Vagina (tissue), 2 donors: ENCODE measurements around the gene UBE2O. TPM values are rescaled to one million over a fixed set of nuclear protein-coding genes. Genes with fewer than 3 reads are reported as not detected.

Experiments
- DNase-seq, 2 donors: peaks; one replicate each; pipeline ENCODE4 v3.0.0-alpha.2; 2017; ENCODE audit errors: extremely low spot score in 2 of 2
- H3K27ac ChIP-seq: fragments of 200-600 bp; sonication (generic); one replicate; pipeline ENCODE4 v1.5.1; 2019
- H3K27me3 ChIP-seq: fragments of 200-600 bp; sonication (generic); one replicate; pipeline ENCODE4 v1.5.1; 2019
- H3K36me3 ChIP-seq, 2 donors: fragments of 200-600 bp; sonication (generic); one replicate each; pipeline ENCODE4 v1.5.1; 2017 to 2019
- H3K4me1 ChIP-seq: fragments of 200-600 bp; sonication (generic); one replicate; pipeline ENCODE4 v1.5.1; 2019
- H3K4me3 ChIP-seq, 2 donors: fragments of 200-600 bp; sonication (generic); 1 replicate in 1 of 2; 2 replicates in 1 of 2; pipeline ENCODE4 v1.5.1; 2016 to 2019
- H3K9me3 ChIP-seq: fragments of 200-600 bp; sonication (generic); one replicate; pipeline ENCODE4 v1.5.1; 2019
- CTCF ChIP-seq, 3 experiments: fragments of 450-650 bp in 2 of 3; fragments of 200-600 bp in 1 of 3; sonication (generic) in 1 of 3; IDR thresholded peaks; one replicate each; pipeline ENCODE4 v1.5.1; 2017 to 2019; ENCODE audit warnings: antibody characterized with exemption in 3 of 3, mild to moderate bottlenecking in 2 of 3, moderate library complexity in 2 of 3
- POLR2A ChIP-seq, 2 donors: fragments of 450-650 bp; IDR thresholded peaks; one replicate each; pipeline ENCODE4 v1.6.1; 2017; ENCODE audit warnings: antibody characterized with exemption in 2 of 2, mild to moderate bottlenecking in 2 of 2, moderate library complexity in 2 of 2
- POLR2AphosphoS5 ChIP-seq, 2 donors: sonication (generic); formaldehyde crosslinking; IDR thresholded peaks; one replicate each; pipeline ENCODE4 v1.9.0; 2017; ENCODE audit warnings: antibody characterized with exemption in 2 of 2, mild to moderate bottlenecking in 2 of 2, low read depth in 1 of 2; ENCODE audit not compliant: insufficient read depth in 1 of 2
- intact Hi-C: fragments of 100-400 bp; cut with DNase I; formaldehyde crosslinking; loops from one replicate; pipeline ENCODE4 v1.15.1; 2023
- total RNA-seq: library from RNA; depleted of rRNA; stranded (reverse); fragments of >200 nt; gene quantifications from one replicate; pipeline ENCODE4 v1.2.3, GENCODE V29; 2016

UBE2O gene
- total RNA-seq, 1 donor from 2014 or later = 29.7 TPM

GRCh38 chr17:76382351-76382802 lies 70.6 kb downstream of the UBE2O start:
- H3K27ac ChIP-seq = peak overlapping the region; percentile 84
- no peak for DNase-seq
- no peak for TF ChIP-seq POLR2AphosphoS5 (IDR thresholded peaks at IDR 0.05; ENCODE audit: insufficient read depth in 1 of 2, low read depth in 1 of 2)
- TF ChIP-seq CTCF (IDR thresholded peaks at IDR 0.05) = no peak
- TF ChIP-seq POLR2A (IDR thresholded peaks at IDR 0.05) = no peak
- H3K27me3 ChIP-seq = no peaks in the 10 kb centered on the region
- H3K4me3 ChIP-seq = peak overlapping the region; percentile 63 to 69
- intact Hi-C loops = no loop called here
- no peaks in the 10 kb centered on the region for H3K36me3 ChIP-seq
- H3K9me3 ChIP-seq = no peaks in the 10 kb centered on the region
- peaks cover 47% of the 10 kb centered on the region for H3K4me1 ChIP-seq

- intact Hi-C loops = no loop called here
- peaks cover 52% of the 10 kb centered on the region for H3K4me1 ChIP-seq
- H3K36me3 ChIP-seq = no peaks in the 10 kb centered on the region
- no peak for DNase-seq
- TF ChIP-seq CTCF (IDR thresholded peaks at IDR 0.05) = no peak
- TF ChIP-seq POLR2A (IDR thresholded peaks at IDR 0.05) = no peak
- TF ChIP-seq POLR2AphosphoS5 (IDR thresholded peaks at IDR 0.05; ENCODE audit: insufficient read depth in 1 of 2, low read depth in 1 of 2) = no peak
- no peaks in the 10 kb centered on the region for H3K9me3 ChIP-seq
- no peaks in the 10 kb centered on the region for H3K27me3 ChIP-seq
- H3K27ac ChIP-seq = peak overlapping the region; percentile 84
- H3K4me3 ChIP-seq = peak overlapping the region; percentile 63 to 69
Measured at GRCh38 chr17:76381633-76382350, 71.2 kb downstream of the UBE2O start.

GRCh38 chr17:76379646-76380376 lies 73.1 kb downstream of the UBE2O start:
- Histone ChIP-seq H3K9me3 (no peaks in the 10 kb centered on the region), H3K27ac (no peak overlapping the region), H3K4me3 (no peak overlapping the region), H3K27me3 (no peaks in the 10 kb centered on the region), H3K4me1 (peaks cover 47% of the 10 kb centered on the region), H3K36me3 (no peaks in the 10 kb centered on the region)
- intact Hi-C loops = no loop called here
- TF ChIP-seq POLR2A (IDR thresholded peaks at IDR 0.05) (no peak), POLR2AphosphoS5 (IDR thresholded peaks at IDR 0.05; ENCODE audit: insufficient read depth in 1 of 2, low read depth in 1 of 2) (no peak), CTCF (IDR thresholded peaks at IDR 0.05) (no peak)
- DNase-seq = no peak

GRCh38 chr17:76379275-76379641 lies 73.7 kb downstream of the UBE2O start:
- Histone ChIP-seq H3K9me3 (no peaks in the 10 kb centered on the region), H3K4me3 (no peak overlapping the region), H3K4me1 (peaks cover 46% of the 10 kb centered on the region), H3K36me3 (no peaks in the 10 kb centered on the region), H3K27ac (no peak overlapping the region), H3K27me3 (no peaks in the 10 kb centered on the region)
- intact Hi-C loops = no loop called here
- no peak for DNase-seq
- TF ChIP-seq POLR2AphosphoS5 (IDR thresholded peaks at IDR 0.05; ENCODE audit: insufficient read depth in 1 of 2, low read depth in 1 of 2) (no peak), CTCF (IDR thresholded peaks at IDR 0.05) (no peak), POLR2A (IDR thresholded peaks at IDR 0.05) (no peak)
